GM12873 (cell line): ENCODE data around the gene IQGAP2.

ENCODE experiments used
- CTCF ChIP-seq: IDR thresholded peaks from 2 replicates; pipeline ENCODE4 v1.5.1; 2012; ENCODE audit warnings: low read depth, mild to moderate bottlenecking, moderate library complexity, low read length, control low read depth; ENCODE audit not compliant: insufficient read depth; ENCODE audit errors: missing control alignments

IQGAP2 gene

GRCh38 chr5:76685704-76686103 lies 282.6 kb downstream of the IQGAP2 start:
- no peak for TF ChIP-seq CTCF

GRCh38 chr5:76688212-76688611 lies 285.1 kb downstream of the IQGAP2 start:
- TF ChIP-seq CTCF, result no peak

- TF ChIP-seq CTCF, result no peak
Observed at GRCh38 chr5:76688836-76689235, 285.8 kb downstream of the IQGAP2 start.

GRCh38 chr5:76689321-76690036 lies 286.4 kb downstream of the IQGAP2 start:
- no peak for TF ChIP-seq CTCF

GRCh38 chr5:76690037-76690679 lies 287.1 kb downstream of the IQGAP2 start:
- no peak for TF ChIP-seq CTCF

GRCh38 chr5:76690704-76691466 lies 287.8 kb downstream of the IQGAP2 start:
- no peak for TF ChIP-seq CTCF
